ENCODE data around the gene KIAA0825.
"Not testable (repeated sequence)": the region's sequence is repeated elsewhere in the genome, so short reads cannot be mapped to it uniquely, and the experiment has no call there.

KIAA0825 gene

DNA sequence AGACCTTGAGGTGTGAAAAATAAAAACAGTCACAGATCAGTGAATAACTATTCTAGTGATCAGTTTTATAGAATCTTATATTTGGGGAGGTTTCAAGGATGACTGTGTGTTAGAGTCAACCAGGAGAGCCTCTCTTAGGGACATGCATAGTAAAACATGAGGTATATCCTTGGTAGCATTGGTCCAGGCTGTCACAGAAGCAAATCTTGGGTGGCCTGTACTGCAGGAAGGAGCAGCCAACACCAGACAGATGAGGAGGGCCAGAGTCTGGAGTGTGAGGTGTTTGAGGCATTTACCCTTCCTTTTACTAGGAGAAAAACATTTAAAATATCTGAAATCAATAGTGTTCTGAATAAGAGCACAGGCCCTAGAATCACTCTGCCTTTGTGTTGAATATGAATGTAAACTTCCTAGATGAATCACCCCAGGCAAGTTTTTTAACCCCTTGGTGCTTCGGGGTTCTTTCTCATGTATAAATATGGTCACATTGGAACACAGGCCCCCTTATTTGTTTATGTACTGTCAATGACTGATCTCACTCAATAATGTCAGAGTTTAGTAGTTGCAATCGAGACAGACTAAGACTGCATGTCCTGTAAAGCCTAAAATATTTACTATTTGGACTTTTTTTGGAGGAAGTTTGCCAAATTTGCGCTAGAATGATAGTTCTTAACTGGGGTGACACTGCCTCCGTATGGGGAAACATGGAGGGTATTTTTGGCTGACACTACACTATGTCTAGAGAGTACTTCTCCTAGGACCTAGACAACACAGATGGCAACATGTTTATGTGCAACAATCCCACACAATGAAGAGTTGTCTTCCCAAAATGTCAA lies 460.5 kb downstream of the KIAA0825 start:
- no peak for DNase-seq

DNA sequence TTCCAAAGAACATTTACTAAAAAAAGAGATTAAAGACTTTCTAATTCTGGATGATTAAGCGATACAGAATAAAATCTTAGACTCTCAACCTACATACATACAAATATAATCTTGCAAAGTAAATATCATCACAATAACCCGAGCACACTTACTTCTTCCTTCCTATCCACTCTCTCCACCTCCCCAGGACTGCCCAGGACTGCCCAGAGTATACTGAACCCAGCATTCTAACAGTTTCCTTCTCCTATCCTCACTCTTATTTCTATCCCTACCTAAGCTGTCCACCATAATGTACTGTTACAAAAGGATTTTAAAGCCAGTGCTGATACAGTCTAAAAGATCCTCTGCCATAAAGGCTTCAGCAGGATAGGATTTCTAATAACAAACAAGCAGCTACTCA lies 463.7 kb downstream of the KIAA0825 start:
- no peak for DNase-seq

GRCh38 chr5:94153736-94154450 lies 464.5 kb downstream of the KIAA0825 start:
- no peak for DNase-seq

- DNase-seq: not testable (repeated sequence)
These were observed 474.8 kb downstream of the KIAA0825 start for GRCh38 chr5:94143621-94144020.

- no peak for DNase-seq
These were observed 478.1 kb downstream of the KIAA0825 start for GRCh38 chr5:94140300-94140699.

- no peak for DNase-seq
These were observed 488.3 kb downstream of the KIAA0825 start for GRCh38 chr5:94130077-94130476.

- no peak for DNase-seq
These were observed 493.3 kb downstream of the KIAA0825 start for GRCh38 chr5:94125107-94125506.

- not testable (repeated sequence) for DNase-seq
These were observed 502.1 kb downstream of the KIAA0825 start for GRCh38 chr5:94116317-94116716.

DNA sequence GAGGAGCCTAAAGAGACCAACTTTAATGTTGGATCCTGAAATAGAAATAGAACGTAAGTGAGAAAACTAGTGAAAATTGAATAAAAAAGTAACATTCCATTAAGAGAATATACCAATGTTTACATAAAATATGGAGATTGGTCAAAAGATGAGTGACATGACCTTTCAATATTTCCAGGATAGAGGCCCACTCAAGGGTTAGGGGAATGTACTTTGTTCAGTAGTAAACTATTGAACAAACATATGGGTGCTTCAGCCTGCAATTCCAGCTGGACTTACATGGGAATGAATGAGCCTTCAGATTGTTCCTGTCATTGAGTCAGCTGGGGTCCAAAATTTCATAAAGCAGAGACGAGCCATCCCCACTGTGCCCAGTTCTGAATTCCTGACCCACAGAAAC lies 505.3 kb downstream of the KIAA0825 start:
- DNase-seq: no peak

DNA sequence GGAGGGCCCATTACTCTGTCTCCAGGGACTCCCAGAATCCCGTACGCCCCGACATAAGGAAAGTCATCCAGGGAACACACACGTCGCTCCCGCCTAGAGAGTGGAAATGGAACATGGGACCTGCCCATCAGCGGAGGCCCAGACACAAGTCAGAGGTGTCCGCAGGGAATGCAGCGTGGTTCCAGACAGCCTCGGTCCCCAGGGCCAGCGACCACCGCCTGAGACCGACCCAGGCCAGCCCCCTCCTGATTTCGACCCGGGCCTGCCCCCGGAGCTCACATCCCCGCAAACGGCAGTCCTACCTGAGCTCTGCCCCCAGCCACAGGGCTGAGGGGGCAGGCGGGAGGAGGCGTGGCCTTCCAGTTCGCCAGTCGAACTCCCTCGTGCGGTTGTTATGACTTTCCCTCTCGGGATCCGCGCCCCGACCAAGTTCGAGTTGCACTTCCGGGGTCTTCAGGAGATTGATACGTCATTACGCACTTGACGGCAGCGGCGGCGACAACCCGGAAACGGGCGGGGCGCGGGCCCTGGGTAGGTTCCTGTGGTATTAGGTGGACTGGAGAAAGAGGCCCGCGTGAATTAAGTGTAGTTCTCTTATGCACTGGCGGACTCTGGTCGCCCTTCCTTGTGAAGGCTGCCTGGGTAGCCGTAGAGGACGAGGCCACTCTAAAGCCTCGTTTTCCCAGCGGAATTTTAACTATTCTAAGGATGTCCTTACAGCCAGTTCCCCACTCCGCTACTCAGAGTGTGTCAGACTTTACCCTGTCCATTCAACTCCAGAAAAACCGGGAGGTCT lies 507.0 kb downstream of the KIAA0825 start:
- peak; percentile 75 to 85 (median 82) for DNase-seq

- DNase-seq: no peak
These were observed 514.7 kb downstream of the KIAA0825 start for GRCh38 chr5:94103514-94104245.

Measured in activated CD4-positive, CD25-positive, alpha-beta regulatory T cell (primary cell).